Activated T-cell treated with anti-CD3 and anti-CD28 coated beads, Interleukin-2, amount 50 U/mL, for 4 hours (primary cell): ENCODE measurements around the gene LRP1. TPM values are rescaled to one million over a fixed set of nuclear protein-coding genes. Genes with fewer than 3 reads are reported as not detected.

Experiments
- ATAC-seq, 2 donors: fragments of 200-7000 bp; cut with Tn5 transposase; one replicate each; pipeline ENCODE4 v1.10.0; 2021
- DNase-seq: peaks from one replicate; pipeline ENCODE4 v3.0.0-alpha.2; 2020
- H3K27me3 Mint-ChIP-seq: one replicate; pipeline ENCODE4 v1.8.0; 2021; ENCODE audit warnings: low read depth, mixed read lengths
- H3K36me3 Mint-ChIP-seq: one replicate; pipeline ENCODE4 v1.8.0; 2022; ENCODE audit warnings: mixed read lengths; ENCODE audit not compliant: insufficient read depth
- H3K4me1 Mint-ChIP-seq: one replicate; pipeline ENCODE4 v1.8.0; 2021; ENCODE audit warnings: low read depth, mixed read lengths
- H3K4me3 Mint-ChIP-seq: one replicate; pipeline ENCODE4 v1.8.0; 2021; ENCODE audit warnings: mild to moderate bottlenecking, moderate library complexity, mixed read lengths
- H3K9me3 Mint-ChIP-seq: one replicate; pipeline ENCODE4 v1.8.0; 2021; ENCODE audit warnings: mixed read lengths
- total RNA-seq, 3 donors: library from RNA; stranded (reverse); gene quantifications; one replicate each; pipeline ENCODE4 v1.2.1, GENCODE V29; 2021

Gene LRP1
- total RNA-seq, 3 donors from 2014 or later = 0.98 to 1.1 (median 1.0) TPM

GRCh38 chr12:57146961-57147944 lies 19.0 kb downstream of the LRP1 start, which contains the start of gene LRP1-AS:
Gene LRP1-AS (minus strand): TSS chr12:57147619.
- no peak for ATAC-seq
- no peaks in the 10 kb centered on the region for H3K27me3 Mint-ChIP-seq
- H3K4me1 Mint-ChIP-seq = peaks cover 6% of the 10 kb centered on the region

GRCh38 chr12:57148469-57149244 lies 20.4 kb downstream of the LRP1 start:
- ATAC-seq (no peak), DNase-seq (no peak)
- Mint-ChIP-seq H3K9me3 (no peaks in the 10 kb centered on the region), H3K4me3 (no peak overlapping the region), H3K4me1 (no peaks in the 10 kb centered on the region), H3K36me3 (no peaks in the 10 kb centered on the region), H3K27me3 (no peaks in the 10 kb centered on the region)

More at GRCh38 chr12:57146961-57147944, 19.0 kb downstream of the LRP1 start, which contains the start of gene LRP1-AS:
- no peak for DNase-seq
- no peak within 1 kb of the TSS for H3K4me3 Mint-ChIP-seq
- H3K9me3 Mint-ChIP-seq = no peaks in the 10 kb centered on the region
- no peaks in the 10 kb centered on the region for H3K36me3 Mint-ChIP-seq

DNA sequence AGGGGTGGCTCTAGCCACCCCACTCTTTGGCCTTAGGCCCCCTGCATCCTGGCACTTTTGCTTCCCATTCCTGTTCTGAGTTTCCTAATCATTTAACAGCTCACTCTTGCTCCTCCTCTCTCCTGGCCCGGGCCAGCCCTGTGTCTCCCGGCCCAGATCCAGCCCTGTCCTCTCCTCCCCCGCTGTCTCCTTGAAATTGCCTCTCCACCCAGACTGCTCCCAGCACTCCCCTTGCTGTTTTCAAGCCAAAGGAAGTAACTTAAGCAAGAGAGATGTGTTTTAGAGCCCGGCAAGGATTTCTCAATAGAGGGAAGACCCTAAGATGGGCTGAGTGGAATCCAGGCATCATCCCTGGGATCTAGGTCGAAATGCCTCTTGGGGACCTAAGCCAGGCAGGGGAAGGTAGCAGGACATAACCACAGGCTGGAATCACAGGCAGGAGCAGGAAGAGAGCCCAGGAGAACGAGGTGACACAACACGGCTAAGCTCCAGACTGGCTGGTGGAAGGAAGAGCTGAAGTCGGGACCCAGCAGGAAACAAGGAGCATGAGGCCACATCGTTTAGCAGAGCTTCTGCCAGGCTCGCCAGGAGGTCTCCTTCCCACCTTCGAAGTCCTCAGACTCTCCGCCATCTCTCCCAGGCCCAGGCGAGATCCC lies 21.1 kb downstream of the LRP1 start:
- DNase-seq (no peak), ATAC-seq (no peak)
- Mint-ChIP-seq H3K27me3 (no peaks in the 10 kb centered on the region), H3K4me1 (no peaks in the 10 kb centered on the region), H3K4me3 (no peak overlapping the region), H3K9me3 (no peaks in the 10 kb centered on the region), H3K36me3 (no peaks in the 10 kb centered on the region)

GRCh38 chr12:57150400-57151000 lies 22.2 kb downstream of the LRP1 start:
- Mint-ChIP-seq H3K4me1 (no peaks in the 10 kb centered on the region), H3K27me3 (no peaks in the 10 kb centered on the region), H3K36me3 (no peaks in the 10 kb centered on the region), H3K9me3 (no peaks in the 10 kb centered on the region), H3K4me3 (no peak overlapping the region)
- ATAC-seq (no peak), DNase-seq (no peak)

GRCh38 chr12:57151741-57152630 lies 23.7 kb downstream of the LRP1 start:
- H3K4me1 Mint-ChIP-seq = no peaks in the 10 kb centered on the region
- DNase-seq = no peak
- no peak for ATAC-seq
- H3K4me3 Mint-ChIP-seq = no peak overlapping the region
- no peaks in the 10 kb centered on the region for H3K27me3 Mint-ChIP-seq
- H3K9me3 Mint-ChIP-seq = no peaks in the 10 kb centered on the region
- H3K36me3 Mint-ChIP-seq = no peaks in the 10 kb centered on the region

DNA sequence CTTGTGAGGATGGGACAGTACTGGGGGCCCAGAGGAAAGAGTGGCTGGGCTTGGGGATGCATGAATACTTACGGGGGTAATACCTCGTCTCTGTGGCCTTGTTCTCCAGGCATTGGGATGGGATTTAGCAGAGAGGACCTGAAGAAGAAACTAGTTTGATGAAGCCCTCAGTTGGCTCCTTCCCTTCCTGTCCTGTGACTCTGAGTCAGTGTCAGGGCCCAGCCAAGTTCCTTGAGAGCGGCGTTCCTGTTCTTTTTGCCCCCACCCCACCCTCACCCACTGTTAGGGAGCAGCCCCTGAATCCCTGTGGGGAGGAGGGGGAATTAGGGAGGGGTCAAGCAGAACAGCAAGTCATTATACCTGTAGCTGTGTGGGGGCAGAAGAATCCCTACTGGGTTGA lies 24.4 kb downstream of the LRP1 start:
- no peak for ATAC-seq
- peaks cover 2% of the 10 kb centered on the region for H3K4me1 Mint-ChIP-seq
- no peak overlapping the region for H3K4me3 Mint-ChIP-seq
- H3K36me3 Mint-ChIP-seq = no peaks in the 10 kb centered on the region
- H3K27me3 Mint-ChIP-seq = no peaks in the 10 kb centered on the region
- no peaks in the 10 kb centered on the region for H3K9me3 Mint-ChIP-seq
- no peak for DNase-seq

DNA sequence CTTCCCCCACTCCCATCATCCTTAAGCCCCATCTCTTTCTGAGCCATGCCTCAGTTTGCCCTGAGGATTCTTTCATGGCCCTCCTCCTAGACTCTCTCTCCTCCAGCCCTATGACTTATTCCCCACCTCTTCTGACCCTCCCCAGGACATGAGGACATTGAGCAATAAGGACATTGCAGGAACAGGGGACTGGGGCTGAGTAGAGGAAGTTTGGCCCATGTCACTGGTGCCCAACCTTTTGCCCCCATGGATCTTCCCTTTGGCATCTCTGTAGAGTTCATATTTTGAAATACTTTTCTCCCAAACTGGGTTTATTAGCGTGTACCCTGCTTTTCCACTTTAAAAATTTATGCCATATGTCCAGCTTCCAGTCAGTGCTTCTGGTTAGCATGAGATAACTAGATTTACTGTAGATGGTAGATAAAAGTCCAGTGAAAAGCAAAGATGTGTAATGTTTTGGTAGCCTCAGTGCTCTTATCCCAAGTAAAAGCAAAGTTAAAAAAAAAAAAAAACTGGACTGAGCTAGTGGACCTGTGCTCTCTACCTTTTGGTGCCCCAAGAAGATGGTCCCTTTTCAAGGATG lies 25.2 kb downstream of the LRP1 start:
- Mint-ChIP-seq H3K27me3 (no peaks in the 10 kb centered on the region), H3K9me3 (no peaks in the 10 kb centered on the region), H3K36me3 (no peaks in the 10 kb centered on the region), H3K4me3 (no peak overlapping the region), H3K4me1 (peaks cover 8% of the 10 kb centered on the region)
- ATAC-seq (no peak), DNase-seq (no peak)

DNA sequence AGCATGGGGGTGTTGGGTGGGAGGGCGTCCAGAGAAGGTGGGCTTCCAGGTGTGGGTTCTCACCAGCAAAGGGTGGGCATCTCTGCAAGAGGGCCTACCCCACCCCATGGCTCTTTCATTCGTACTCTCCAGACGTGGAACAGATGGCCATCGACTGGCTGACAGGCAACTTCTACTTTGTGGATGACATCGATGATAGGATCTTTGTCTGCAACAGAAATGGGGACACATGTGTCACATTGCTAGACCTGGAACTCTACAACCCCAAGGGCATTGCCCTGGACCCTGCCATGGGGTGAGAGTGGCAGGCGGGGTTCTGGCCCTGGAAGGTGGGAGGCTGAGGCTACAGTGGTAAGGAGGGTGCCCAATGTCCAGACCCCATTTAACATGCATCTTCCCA lies 25.8 kb downstream of the LRP1 start:
- Mint-ChIP-seq H3K36me3 (no peaks in the 10 kb centered on the region), H3K9me3 (no peaks in the 10 kb centered on the region), H3K4me1 (peaks cover 8% of the 10 kb centered on the region), H3K27me3 (no peaks in the 10 kb centered on the region), H3K4me3 (no peak overlapping the region)
- DNase-seq = no peak
- ATAC-seq = no peak

DNA sequence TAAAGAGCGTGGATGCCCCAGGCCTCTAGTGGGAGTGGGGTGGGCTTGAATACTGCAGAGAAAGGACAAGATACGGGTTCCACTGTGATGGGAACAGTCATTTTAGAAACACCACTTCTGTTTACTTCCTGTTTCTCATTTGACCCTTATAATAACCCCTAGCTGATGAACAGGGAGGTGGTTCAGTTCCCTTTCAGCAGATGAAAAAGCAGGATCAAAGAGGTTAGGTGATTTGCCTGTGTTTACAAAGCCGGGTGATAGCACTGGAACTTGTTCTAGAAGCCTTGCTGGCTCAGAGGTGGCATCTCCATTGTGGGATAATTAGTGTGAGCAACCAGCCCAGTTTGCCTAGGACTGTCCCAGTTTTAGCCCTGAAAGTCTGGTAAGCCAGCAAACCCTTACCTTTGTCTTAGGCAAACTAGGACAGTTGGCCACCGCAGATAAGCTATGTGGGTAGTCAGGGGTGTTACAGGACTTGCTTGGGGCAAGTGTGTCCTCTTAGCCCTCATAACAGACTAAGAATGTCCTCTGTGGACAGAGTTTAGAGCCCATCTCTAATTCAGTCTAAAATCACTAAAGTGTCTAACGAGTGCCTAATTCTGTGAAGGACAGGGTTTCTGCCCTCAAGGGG lies 26.6 kb downstream of the LRP1 start:
- peaks cover 8% of the 10 kb centered on the region for H3K4me1 Mint-ChIP-seq
- no peak for ATAC-seq
- H3K36me3 Mint-ChIP-seq = no peaks in the 10 kb centered on the region
- H3K4me3 Mint-ChIP-seq = no peak overlapping the region
- no peak for DNase-seq
- no peaks in the 10 kb centered on the region for H3K27me3 Mint-ChIP-seq
- H3K9me3 Mint-ChIP-seq = no peaks in the 10 kb centered on the region

DNA sequence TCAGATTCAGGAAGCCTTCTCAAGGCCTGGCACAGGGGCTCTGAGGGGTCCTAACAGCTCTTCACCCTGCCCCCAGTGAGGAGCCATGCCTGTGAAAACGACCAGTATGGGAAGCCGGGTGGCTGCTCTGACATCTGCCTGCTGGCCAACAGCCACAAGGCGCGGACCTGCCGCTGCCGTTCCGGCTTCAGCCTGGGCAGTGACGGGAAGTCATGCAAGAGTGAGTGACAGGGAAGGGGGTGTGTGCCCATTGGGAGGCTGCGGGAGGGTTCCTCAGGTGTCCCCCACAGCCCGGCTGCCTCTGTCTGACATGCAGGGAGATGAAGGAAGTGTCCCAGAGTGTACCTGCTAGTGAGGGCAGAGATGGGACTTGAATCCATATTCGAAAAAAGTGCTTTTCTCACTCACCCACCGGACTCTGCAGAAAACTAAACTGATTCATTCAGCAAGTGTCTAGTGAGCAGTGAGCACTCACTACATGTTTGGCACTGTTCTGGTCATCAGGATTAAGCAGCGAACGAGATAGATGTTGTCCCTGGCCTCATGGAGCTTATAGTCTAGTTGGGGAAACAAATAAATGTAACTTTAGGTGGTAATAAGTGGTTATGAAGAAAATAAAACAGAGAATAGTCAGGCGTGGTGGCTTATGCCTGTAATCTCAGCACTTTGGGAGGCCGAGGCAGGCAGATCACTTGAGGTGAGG lies 28.6 kb downstream of the LRP1 start:
- no peaks in the 10 kb centered on the region for H3K36me3 Mint-ChIP-seq
- ATAC-seq (no peak), DNase-seq (no peak)
- H3K27me3 Mint-ChIP-seq = no peaks in the 10 kb centered on the region
- no peak overlapping the region for H3K4me3 Mint-ChIP-seq
- peaks cover 8% of the 10 kb centered on the region for H3K4me1 Mint-ChIP-seq
- H3K9me3 Mint-ChIP-seq = no peaks in the 10 kb centered on the region

DNA sequence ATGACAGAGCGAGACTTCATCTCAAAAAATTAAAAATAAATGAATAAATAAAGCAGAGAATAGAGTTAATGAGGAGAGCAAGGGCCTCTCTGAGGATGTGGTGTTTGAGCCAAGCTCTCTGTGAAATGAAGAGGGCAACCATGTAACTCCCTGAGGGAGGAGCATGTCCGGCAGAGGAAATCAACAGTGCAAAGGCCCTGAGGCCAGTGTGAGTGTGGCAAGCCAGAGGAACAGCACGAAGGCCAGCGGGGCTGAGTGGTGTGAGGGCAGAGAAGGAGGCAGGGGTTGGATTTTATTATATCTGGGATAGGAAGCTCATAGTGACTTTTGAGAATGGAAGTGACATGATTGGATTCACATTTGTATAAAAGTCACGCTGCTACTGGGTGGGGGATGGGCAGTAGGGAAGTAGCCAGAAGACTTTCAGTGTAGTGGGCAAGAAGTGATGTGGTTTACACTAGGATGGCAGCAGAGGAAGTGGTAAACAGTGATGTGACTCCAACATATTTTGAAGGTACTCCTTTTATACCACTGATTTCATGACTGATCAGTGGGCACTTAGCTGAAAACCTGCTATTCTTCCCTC lies 29.4 kb downstream of the LRP1 start:
- no peak for ATAC-seq
- H3K4me3 Mint-ChIP-seq = no peak overlapping the region
- DNase-seq = no peak
- H3K4me1 Mint-ChIP-seq = peaks cover 8% of the 10 kb centered on the region
- H3K36me3 Mint-ChIP-seq = no peaks in the 10 kb centered on the region
- no peaks in the 10 kb centered on the region for H3K9me3 Mint-ChIP-seq
- no peaks in the 10 kb centered on the region for H3K27me3 Mint-ChIP-seq

DNA sequence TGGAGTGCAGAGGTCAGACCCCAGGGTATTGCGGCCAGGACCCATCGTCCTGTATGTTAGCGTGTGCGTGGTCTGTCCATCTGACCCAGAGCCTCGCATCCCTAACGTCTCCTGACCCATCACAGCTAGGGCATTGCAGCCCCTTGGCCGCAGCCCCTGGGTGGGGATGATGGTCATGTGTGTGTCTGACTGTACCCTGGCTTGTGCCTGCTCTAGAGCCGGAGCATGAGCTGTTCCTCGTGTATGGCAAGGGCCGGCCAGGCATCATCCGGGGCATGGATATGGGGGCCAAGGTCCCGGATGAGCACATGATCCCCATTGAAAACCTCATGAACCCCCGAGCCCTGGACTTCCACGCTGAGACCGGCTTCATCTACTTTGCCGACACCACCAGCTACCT lies 29.9 kb downstream of the LRP1 start:
- ATAC-seq (no peak), DNase-seq (no peak)
- no peak overlapping the region for H3K4me3 Mint-ChIP-seq
- H3K36me3 Mint-ChIP-seq = no peaks in the 10 kb centered on the region
- H3K4me1 Mint-ChIP-seq = peaks cover 8% of the 10 kb centered on the region
- H3K9me3 Mint-ChIP-seq = no peaks in the 10 kb centered on the region
- no peaks in the 10 kb centered on the region for H3K27me3 Mint-ChIP-seq
